HG03095 (cell line): ENCODE results near the gene SLC4A1.

Source experiments
- ATAC-seq: cut with Tn5 transposase; IDR thresholded peaks from one replicate; pipeline ENCODE4 v1.9.1; 2021; ENCODE audit warnings: moderate library complexity; ENCODE audit not compliant: unreplicated experiment

Gene SLC4A1

GRCh38 chr17:44284024-44284400 lies 16.1 kb upstream of the SLC4A1 start:
- no peak for ATAC-seq

GRCh38 chr17:44283344-44284023 lies 15.5 kb upstream of the SLC4A1 start:
- no peak for ATAC-seq

- no peak for ATAC-seq
These were observed 14.3 kb upstream of the SLC4A1 start for GRCh38 chr17:44282264-44282663.

GRCh38 chr17:44281570-44281969 lies 13.6 kb upstream of the SLC4A1 start:
- ATAC-seq: no peak

GRCh38 chr17:44280392-44280937 lies 12.5 kb upstream of the SLC4A1 start:
- no peak for ATAC-seq

GRCh38 chr17:44279666-44280391 lies 11.9 kb upstream of the SLC4A1 start:
- ATAC-seq: peak; percentile 88

GRCh38 chr17:44279346-44279665 lies 11.4 kb upstream of the SLC4A1 start:
- ATAC-seq: no peak

- ATAC-seq: no peak
These were observed 10.0 kb upstream of the SLC4A1 start for GRCh38 chr17:44277976-44278375.

- ATAC-seq: no peak
These were observed 5.7 kb upstream of the SLC4A1 start for GRCh38 chr17:44273607-44274006.

- ATAC-seq: no peak
These were observed 5.0 kb upstream of the SLC4A1 start for GRCh38 chr17:44272954-44273353.

- no peak for ATAC-seq
These were observed 4.5 kb upstream of the SLC4A1 start for GRCh38 chr17:44272321-44272951.

- no peak for ATAC-seq
These were observed 1.8 kb upstream of the SLC4A1 start for GRCh38 chr17:44269535-44270240.

GRCh38 chr17:44268709-44269534 lies 987 bp upstream of the SLC4A1 start:
- ATAC-seq: no peak

GRCh38 chr17:44267165-44267455 lies 825 bp downstream of the SLC4A1 start:
- no peak for ATAC-seq

GRCh38 chr17:44266402-44267164 lies 1.4 kb downstream of the SLC4A1 start:
- no peak for ATAC-seq

- no peak for ATAC-seq
These were observed 4.5 kb downstream of the SLC4A1 start for GRCh38 chr17:44263345-44263902.

GRCh38 chr17:44262654-44263225 lies 5.2 kb downstream of the SLC4A1 start:
- ATAC-seq: no peak

- ATAC-seq: no peak
These were observed 7.6 kb downstream of the SLC4A1 start for GRCh38 chr17:44260296-44260695.

- ATAC-seq: no peak
These were observed 9.1 kb downstream of the SLC4A1 start for GRCh38 chr17:44258811-44259351.
